Stimulated activated CD8-positive, alpha-beta memory T cell treated with anti-CD3 and anti-CD28 coated beads, Interleukin-15, amount 100 ng/mL, for 48 hours (primary cell): ENCODE results near the gene HERC3.
A peak's percentile ranks its signal among the peaks of the same experiment; 100 is the strongest.

ENCODE experiments used
- DNase-seq, 2 donors: peaks; one replicate each; pipeline ENCODE4 v3.0.0-alpha.2; 2020; ENCODE audit warnings: low read depth in 2 of 2

Gene HERC3

DNA sequence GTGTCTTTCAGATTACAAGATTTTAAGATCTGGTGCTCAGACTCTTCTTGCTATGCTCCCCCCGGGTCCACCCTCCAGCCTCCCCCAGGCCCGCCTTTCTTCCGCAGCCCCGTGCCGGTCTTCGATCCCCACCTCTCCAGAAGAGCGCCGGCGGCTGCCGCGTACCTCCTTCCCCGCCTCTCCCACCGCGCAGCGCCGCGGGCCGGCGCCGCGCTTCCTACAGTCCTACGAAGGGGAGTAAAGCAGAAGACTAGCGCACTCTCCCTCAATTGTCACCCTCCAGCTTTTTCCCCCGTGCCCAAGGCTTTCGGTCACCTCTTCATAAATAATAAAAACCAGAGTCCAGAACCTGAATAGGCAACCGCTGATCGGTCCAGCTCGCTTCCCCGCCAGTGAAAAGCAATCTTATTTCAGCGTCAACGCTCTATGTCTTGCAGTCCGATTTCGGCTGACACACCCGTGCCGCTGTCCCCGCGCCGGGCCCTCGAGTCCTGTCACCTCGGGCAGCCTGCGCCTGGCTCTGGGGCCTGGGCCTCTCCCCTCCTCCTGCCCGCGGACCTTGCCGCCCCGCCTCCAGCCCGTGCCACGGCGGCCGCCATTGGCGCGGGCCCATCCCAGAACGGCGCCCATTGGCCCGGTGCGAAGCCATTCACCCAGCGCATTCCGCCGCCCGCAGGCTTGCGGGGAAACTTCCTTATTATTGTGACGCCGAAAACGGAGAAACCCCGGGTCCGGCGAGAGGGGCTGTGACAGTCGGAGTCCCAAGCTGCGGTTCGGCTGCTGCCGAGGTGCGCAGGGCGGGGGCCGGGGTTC, at the start of gene HERC3:
Gene HERC3 (plus strand): TSS at position 694 of the 813 bp plus-strand sequence. CDS start 13,344 bp downstream, outside the sequence.
- peak; percentile 80 to 82 for DNase-seq

DNA sequence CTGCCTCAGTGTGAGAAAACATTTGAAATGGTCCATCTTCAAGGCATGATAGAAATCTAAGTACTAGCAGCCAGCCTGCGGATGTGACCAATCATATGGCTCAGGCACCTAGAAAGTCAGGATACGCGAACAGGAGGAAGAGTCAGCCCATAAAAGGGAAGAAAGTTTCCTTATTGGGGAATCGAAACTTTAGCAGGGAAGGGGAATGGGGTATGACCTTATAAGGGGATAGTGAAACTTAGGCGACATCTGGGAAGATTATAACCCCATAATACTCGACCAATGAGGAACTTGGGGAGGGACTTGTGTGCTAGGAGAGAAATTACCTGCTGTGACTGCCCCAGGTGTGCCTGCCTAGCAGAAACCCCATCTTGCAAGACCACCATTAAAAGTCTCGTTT, 42.5 kb upstream of the HERC3 start:
- no peak for DNase-seq

DNA sequence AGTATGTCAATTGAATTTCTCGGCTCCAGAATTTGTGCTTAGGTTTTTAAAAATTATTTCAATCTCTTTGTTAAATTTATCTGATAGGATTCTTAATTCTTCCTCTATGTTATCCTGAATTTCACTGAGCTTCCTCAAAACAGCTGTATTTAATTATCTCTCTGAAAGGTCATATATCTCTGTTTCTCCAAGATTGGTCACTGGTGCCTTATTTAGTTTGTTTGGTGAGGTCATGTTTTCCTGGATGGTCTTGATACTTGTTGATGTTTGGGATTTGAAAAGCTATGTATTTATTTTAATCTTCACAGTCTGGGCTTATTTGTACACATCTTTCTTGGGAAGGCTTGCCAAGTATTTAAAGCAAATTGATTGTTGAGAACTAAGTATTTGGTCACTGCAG, 24.7 kb upstream of the HERC3 start:
- no peak for DNase-seq

DNA sequence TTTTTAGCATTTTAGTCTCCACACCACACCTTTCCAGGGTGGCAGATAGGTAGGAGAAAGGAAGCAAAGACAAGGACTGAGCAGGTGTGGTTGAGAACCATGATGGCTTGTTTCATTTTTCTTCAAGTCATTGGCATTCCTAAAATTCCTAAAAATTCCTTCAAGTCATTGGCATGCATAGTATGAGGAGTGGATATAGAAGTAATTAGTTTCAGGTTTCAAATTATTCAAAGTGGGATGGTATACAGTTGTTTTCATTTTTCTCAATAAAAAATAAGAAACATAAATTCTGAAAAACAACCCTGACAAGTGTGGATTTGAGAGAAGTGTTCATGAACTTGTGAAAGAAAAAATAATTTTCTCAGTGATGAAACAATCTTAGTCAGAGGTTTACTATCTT, 22.3 kb upstream of the HERC3 start:
- DNase-seq = no peak

DNA sequence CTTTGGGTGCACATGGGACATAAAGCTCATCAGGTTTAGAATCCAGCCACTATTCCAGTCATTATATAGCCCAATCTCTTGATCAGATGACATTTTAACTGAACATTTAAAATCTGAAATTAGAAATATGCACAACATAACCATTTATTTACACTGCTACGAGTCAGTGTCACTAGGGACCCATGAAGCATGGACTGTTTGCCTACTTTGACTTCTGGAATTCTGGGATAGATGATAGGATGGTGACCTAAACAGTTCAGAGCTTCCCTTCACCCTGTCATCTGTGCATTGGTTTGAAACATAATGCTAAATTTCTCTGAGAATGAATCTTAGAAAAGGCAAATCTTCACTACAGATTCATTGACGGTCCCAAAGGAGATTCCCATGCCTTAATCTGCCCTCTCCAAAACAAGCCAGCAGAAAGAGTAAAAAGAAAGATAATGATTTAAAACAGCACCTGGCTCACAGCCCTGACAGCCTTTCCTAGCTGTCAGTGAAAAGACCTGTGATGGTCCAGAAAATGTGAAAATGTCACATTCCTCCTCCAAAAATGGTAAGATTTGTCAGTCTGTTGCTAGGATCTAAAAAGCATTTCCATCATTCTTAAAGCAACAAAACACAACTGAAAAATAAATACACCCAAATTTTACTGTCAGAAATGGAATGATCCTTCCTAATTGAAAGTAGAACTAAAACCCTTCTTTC, 18.9 kb upstream of the HERC3 start:
- no peak for DNase-seq

DNA sequence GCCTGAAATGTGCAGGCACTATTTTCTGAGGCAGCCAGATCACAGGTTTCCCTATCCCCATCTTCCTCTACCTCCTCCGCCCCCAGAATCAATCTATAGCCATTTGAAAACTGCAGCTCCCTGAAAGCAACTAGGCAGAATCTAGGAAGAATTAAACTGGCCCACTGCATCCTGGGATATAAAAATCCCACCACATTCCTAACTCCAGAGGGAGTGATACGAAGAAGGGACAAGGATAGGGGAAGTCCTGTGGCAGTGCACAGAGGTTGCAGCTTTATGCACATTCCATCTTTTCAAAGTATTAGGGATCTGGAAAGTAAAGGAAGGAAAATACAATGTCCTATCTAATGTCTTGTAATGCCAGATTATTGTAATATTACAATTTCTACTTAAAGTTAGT, 18.3 kb upstream of the HERC3 start:
- DNase-seq = no peak

DNA sequence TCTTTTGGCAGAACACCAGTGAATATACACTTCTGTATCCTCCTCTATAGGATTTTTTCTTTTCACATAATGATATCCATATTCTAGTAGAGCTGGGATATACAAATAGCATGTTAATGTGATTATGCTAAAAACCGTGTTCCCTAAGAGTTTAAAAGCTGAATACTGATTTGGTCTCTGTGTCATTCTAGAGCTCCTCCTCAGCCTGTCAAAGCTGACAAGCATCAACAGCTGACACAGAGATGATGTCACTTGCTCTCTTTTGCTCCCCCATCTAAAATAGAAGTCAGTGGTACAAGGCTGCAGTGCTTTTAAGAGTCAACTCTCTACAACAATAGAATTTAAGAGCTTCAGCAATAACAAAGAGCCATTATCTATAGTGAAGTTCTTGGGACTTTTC, 17.1 kb upstream of the HERC3 start:
- DNase-seq = no peak

DNA sequence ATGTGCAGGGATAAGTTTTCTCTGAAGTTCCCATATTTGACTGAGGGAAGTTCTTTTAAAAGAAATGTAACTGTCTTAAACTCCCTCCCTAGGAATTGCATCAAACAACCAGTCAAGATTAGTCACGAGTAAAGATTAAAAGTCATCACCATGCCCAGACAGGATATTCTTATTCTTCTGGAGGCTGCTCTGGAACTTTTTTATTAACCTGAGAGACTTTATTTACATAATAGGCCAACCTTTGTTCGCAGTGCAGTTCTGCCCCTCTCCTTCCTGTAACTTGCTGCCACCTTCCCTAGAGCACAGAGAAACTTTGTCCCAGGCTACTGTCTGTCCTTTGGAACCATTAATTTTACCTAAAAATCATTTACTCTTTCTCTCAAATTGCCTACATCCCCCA, 9.8 kb upstream of the HERC3 start:
- no peak for DNase-seq

DNA sequence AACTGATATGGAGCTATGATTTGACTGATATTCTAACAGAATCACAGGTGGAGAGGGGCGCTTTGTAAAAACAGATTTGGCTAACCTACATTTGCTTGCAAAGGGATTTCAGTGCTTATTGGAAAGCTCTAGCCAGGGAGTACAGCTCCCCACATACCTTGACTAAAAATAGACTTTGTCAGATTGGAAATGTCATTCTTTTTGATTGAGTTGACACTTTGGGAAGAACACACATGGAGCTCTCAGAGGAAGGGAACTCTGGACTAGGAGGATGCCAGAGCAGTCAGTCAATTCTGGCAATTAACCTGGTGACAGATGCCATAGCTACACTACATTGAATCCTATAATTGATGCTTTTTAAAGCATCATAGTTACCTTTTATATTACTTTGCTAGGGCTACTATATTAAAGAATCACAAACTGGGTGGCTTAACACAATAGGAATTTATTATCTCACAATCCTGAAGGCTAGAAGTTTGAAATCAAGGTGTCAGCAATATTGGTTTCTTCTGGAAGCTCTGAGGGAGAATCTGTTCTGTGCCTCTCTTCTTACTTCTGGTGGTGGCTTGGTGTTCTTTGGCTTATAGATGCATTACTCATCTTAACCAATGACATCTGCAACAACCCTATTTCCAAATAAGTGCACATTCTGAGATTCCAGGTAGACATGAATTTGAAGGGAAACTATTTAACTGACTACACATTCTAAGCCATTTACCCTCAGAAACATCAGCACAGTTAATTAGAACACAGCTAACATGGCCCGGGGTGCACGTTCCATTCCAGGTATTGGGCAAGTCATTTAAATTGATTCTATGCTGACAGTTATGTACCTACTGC, 8.4 kb upstream of the HERC3 start:
- DNase-seq = no peak

DNA sequence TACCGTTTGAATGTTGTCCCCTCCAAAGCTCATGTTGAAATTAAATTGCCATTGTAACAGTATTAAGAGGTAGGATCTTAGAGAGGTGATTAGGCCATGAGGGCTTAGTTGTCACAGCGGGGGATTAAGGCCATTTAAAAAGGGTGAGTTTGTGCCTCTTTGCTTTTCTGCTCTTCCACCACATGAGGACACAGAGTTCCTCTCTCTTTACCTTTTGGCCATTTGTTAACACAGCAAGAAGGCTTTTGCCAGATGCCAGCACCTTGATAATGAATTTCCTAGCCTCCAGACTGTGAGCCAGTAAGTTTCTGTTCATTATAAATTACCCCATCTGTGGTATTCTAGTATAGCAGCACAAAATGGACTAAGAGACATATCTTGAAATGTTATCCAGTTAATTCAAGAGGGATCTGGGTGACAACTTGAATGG, 7.8 kb upstream of the HERC3 start:
- DNase-seq = no peak

DNA sequence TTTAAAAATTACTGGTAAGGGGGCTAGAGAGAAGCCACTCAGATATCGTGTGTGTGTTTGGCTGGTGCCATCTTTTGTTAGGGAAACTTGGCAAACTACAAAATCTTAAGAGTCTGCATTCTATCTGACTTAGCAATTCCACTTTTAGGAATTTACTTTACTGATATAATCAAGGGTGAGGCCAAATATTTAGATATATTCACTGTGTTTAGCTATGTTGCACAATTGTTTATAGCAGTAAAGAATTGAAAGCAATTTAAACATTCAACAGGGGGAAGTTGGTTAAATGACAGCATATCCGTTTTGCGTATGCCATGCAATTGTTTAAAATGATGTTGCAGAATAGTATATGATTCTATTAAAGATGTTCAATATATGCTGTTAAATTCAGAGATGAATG, 6.4 kb upstream of the HERC3 start:
- no peak for DNase-seq

DNA sequence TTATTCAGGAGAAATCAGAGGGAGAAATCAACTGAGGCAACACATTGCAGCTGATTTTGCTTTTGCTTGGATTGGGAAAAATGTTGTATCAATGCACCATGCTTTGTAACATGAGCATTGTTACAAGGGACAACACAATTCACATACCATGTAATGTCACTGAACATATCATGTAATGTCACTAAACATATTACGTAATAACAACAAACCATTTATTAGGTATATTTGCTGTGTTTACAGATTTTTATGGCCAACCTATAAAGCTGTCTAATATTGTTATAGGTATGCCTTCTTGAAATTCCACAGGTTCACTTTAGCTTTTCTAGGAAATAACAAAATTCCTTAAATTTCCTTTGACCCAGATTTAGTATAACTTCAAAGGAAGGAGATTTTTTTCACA, 5.0 kb upstream of the HERC3 start:
- DNase-seq = no peak

DNA sequence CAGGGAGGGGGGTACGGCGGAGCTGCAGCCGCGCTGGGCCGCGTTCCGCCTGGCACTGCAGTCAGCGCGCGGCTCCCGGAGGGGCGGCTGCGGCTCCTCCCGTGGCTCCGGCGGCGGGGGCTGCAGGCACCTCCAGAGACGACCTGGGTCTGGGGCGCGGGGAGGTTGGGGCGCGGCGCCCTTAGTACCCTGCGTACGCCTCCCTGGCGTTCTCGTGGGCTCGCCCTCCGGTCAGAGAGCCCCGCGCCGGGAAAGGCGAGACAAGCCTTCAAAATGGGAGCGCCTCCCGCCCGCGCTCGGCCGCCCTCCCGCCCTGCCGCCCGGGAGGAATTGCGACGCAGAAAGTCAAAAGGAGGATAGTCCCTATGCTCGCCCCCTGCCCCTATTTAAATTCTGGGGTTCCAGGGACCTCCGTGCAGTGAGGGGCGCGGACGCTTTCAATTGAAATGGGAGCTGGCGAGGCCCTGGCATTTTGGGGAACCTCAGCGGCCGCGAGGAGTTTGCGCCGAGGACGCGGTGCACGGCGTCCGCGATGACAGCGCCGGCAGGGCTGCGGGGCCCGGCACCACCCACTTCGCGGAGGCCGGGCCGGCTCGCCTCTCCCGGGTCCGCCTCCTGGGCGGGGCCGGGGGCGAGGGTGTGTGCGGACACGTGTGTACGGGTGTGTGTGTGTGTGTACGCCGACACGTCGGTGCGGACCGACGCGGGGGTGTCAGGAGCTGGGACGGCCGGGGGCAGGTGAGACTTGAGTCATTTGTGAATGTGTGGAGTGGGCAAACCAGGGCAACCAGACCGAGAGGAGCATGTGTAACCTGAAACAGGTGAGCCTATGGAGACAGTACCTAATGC, 544 bp downstream of the HERC3 start:
- DNase-seq = peak; percentile 79 to 86

DNA sequence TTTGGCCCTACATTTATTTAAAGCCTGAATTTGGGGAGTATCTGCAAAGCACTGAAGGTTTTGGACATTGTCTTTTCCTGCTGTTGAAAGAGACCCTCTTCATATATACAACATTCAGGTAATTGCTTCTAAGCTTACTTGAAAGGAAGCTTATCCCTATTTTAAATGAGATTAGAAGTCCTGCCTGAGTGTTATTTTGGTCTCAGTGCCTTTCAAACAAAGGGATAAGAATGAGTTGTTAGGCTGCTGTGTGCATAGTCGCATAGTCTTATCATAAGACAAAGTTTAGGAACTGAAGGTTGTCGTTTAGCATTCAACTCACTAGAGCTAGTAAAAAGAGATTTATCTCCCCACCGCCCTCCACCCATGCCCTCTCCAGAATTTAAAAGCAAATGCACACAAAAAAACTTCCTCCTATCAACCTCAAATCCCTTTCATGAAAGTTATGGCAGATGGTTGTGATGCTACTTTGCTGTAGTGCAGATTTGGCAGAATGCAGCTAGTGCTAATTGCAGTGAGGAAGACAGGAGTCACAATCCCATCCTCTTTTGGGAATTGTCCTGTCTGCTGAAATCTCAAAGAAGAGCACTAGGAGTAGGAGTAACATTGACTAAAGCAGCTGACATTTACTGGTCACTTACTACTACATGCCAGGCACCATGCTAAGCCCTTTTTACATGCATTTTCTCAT, 5.8 kb downstream of the HERC3 start:
- DNase-seq = no peak

DNA sequence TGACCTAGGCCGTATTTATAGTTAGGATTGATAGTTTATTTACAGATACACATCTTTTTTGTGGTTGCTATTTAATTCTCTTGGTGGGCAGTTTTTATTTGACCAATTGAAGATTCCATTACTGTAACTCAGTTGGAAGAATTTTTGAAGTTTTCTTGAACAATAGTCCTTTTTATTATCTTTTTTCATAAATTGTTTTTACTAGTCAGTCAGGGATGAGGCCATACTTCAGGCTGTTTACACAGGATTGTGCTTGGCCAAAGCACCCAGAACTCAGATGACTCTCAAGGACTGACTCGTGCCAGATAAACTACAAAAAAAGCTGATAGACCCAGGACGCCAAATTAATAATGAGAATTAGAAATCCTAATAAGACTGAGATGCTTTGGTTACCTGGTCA, 7.0 kb downstream of the HERC3 start:
- DNase-seq = no peak

DNA sequence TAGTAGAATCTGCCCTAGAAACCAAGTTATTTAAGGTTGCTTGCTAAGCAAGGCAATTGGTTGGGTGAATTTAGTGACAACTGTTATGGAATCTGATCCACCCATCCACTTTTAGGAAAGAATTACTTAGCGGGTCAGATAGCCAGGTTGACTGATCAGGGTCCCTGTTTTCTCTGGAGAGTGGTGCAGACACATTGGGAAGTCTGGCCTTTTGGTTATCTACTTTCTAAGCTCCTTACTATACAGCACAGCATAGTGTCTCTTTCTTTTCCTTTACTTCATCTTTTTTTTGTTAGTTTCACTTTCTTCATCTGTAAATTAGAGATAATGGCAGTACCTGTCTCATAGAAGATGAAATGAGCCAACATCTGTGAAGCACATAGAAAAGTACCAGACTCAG, 7.4 kb downstream of the HERC3 start:
- DNase-seq = no peak

DNA sequence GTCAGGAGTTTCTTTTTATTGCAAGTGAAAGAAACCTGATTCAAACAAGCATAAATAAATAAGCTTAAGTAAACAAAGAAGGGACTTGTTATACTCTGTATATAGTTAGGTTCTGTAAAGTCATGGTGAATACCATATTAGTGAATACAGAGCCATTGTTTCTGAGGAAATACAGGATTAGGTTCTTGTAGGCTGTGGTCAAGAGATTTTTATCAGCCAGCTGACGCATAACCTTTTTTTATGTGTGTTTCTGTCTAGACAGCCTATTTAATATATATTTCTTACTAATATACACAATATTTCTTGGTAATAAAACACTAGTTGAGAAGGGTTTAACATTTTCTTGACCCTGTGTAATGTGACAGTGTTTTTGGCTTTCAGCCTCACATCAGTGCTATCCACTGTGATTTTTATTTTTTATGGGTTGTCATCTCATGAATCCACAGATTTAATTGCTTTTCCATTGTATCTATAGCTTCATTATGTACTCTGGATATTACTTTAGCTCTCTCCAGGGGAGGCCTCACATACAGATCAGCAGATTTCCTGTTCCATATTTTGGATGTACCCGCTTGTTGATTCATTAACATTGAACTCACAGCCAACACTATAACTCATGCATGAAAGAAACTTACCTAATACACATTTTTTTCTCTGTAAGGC, 8.0 kb downstream of the HERC3 start:
- no peak for DNase-seq

DNA sequence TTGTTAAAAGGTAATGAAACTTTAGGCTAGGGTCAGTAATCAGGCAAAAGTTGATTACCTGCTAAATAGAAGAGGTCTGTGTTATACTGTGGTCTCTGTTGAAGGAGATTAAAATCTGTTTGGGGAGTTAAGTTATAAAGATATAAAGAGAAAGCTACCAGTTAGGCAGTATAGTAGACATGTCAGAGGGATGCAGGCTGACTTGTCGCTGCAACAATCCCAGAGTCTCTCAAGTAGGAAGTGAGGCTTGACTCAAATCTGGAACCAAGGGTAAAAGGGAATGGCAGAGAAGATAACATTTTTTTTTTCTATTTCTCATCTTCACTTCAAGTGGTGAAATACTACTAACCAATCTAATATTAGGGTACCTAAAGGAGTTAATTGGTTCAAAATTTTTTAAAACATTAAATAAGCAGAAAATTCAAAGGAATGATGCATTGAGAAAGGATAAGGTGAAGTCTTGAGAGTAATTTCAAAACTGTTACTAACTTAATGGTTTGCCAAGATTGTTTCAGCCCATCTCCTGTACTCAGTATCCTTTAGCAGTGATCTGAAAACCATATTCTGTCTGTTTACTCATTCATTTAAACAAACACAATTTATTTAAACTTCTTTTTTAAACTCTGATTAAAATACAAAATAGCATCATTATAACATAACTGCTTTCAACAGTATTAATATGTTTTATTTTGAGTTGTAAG, 12.8 kb downstream of the HERC3 start:
- no peak for DNase-seq

DNA sequence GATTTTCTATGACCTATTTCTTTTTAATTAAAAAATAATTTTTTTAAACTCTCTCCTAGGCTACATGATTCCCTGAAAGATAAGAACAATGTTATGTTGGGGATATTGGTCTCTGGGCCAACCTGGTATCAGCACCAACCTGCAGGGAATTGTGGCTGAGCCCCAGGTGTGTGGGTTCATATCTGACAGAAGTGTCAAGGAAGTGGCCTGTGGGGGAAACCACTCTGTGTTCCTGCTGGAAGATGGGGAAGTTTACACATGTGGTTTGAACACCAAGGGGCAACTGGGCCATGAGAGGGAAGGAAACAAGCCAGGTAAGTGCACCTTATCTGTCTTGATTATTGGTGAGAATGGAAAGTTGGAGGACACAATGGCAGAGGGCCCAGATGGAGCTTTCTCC, 13.5 kb downstream of the HERC3 start:
- DNase-seq = no peak

DNA sequence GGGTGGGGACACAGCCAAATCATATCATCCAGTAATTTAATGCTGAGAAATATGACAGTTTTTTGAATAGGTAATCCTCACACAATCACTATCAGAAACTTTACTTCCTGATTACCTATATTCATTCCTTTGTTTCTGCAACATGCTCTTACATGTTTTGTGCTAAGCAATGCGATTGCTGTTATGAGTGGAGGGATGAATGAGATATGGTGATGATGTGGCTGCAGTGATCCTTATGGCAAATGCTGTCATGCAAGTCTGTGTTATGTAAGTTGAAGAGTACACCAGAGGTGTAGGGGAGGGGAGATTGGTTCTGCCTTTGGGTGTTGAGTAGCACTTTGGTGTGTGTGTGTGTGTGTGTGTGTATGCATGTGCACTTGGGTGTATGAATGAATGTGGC, 14.6 kb downstream of the HERC3 start:
- no peak for DNase-seq
